HepG2 (cell line): ENCODE results near the gene PALM3. TPM values are rescaled to one million over a fixed set of nuclear protein-coding genes. Genes with fewer than 3 reads are reported as not detected.
"Not testable (repeated sequence)": the region's sequence is repeated elsewhere in the genome, so short reads cannot be mapped to it uniquely, and the experiment has no call there.

ENCODE experiments used
- ATAC-seq: fragments of 200-7000 bp; cut with Tn5 transposase; 3 replicates; pipeline ENCODE4 v1.9.1; 2020; ENCODE audit warnings: mild to moderate bottlenecking, moderate library complexity
- BruUV-seq: library from RNA; stranded (reverse); fragments of 400-500 nt; replicated peaks from 2 replicates; lab custom pipeline; 2021; lab: Mats Ljungman, UMichigan
- CTCF ChIA-PET: fragments of 300-600 bp; formaldehyde crosslinking; extraction: SDS; loops from one replicate; lab custom pipeline; 2021; ENCODE audit warnings: low total read pairs, inconsistent platforms, low intra/inter-chr PET ratio; lab: Yijun Ruan, JAX
- POLR2A ChIA-PET: fragments of 350-600 bp; sonication (Branson Sonifier 250); formaldehyde crosslinking; loops from one replicate; lab custom pipeline; 2020; ENCODE audit warnings: antibody characterized with exemption, inconsistent platforms; lab: Yijun Ruan, JAX
- DNase-seq: peaks from one replicate; pipeline ENCODE4 v3.0.0-alpha.2; 2015; ENCODE audit warnings: low spot score
- FAIRE-seq: peaks from 3 replicates; lab custom pipeline; 2011; peaks lifted over from hg19 to GRCh38; lab: Jason Lieb, UNC
- H2AFZ ChIP-seq: one replicate; pipeline ENCODE4 v1.6.1; 2011; ENCODE audit warnings: low read length, inconsistent platforms
- H3K27ac ChIP-seq: fragments of 300-600 bp; 3 replicates; pipeline ENCODE4 v1.8.0; 2011; ENCODE audit warnings: mixed run types, mild to moderate bottlenecking, mixed read lengths, low read length, inconsistent platforms; ENCODE audit not compliant: insufficient read depth; ENCODE audit errors: extremely low read length
- H3K27me3 ChIP-seq, 2 experiments: fragments of 200-600 bp in 1 of 2; 2 replicates in 1 of 2; 3 replicates in 1 of 2; pipeline versions ENCODE4 v1.6.0 to v1.8.0; 2011; ENCODE audit warnings: low read length in 2 of 2, mild to moderate bottlenecking in 2 of 2, moderate library complexity in 2 of 2, inconsistent platforms in 1 of 2; ENCODE audit not compliant: insufficient read depth in 2 of 2, control insufficient read depth in 1 of 2
- H3K36me3 ChIP-seq, 2 experiments: fragments of 200-600 bp in 1 of 2; replicated peaks in 1 of 2; 2 replicates in 1 of 2; 3 replicates in 1 of 2; pipeline versions ENCODE4 v1.5.1 to v1.8.0; 2011; ENCODE audit warnings: low read length in 2 of 2, inconsistent platforms in 1 of 2; ENCODE audit not compliant: insufficient read depth in 2 of 2, control insufficient read depth in 1 of 2
- H3K4me1 ChIP-seq: 2 replicates; pipeline ENCODE4 v1.5.1; 2012; ENCODE audit warnings: low read length, inconsistent platforms; ENCODE audit not compliant: insufficient read depth
- H3K4me2 ChIP-seq: 2 replicates; pipeline ENCODE4 v1.6.0; 2011; ENCODE audit warnings: low read depth, low read length, inconsistent platforms
- H3K4me3 ChIP-seq, 3 experiments: fragments of 200-600 bp in 1 of 3; sonication (generic), shearing (Covaris generic) in 1 of 3; replicated peaks in 1 of 3; 2 replicates each; pipeline ENCODE4 v1.5.1; 2011 to 2016; ENCODE audit warnings: low read length in 3 of 3, inconsistent platforms in 2 of 3, low read depth in 2 of 3, mild to moderate bottlenecking in 2 of 3, control low read depth in 1 of 3, mixed read lengths in 1 of 3; ENCODE audit not compliant: insufficient read depth in 1 of 3
- H3K79me2 ChIP-seq: one replicate; pipeline ENCODE4 v1.6.1; 2011; ENCODE audit warnings: low read length, inconsistent platforms; ENCODE audit not compliant: insufficient read depth
- H3K9ac ChIP-seq: 2 replicates; pipeline ENCODE4 v1.6.0; 2011; ENCODE audit warnings: mild to moderate bottlenecking, low read depth, low read length, inconsistent platforms; ENCODE audit not compliant: insufficient read depth
- H3K9me3 ChIP-seq: 2 replicates; pipeline ENCODE4 v1.5.1; 2012; ENCODE audit warnings: mild to moderate bottlenecking, low read length
- H4K20me1 ChIP-seq: 2 replicates; pipeline ENCODE4 v1.6.0; 2011; ENCODE audit warnings: inconsistent platforms, mild to moderate bottlenecking, low read length, moderate library complexity; ENCODE audit not compliant: insufficient read depth
- HMGA1 ChIP-seq: sonication (generic); formaldehyde crosslinking; conservative IDR thresholded peaks from 2 replicates; pipeline ENCODE4 v1.4.0; 2020; ENCODE audit warnings: missing genetic modification reagents
- NFIB ChIP-seq: sonication (generic); formaldehyde crosslinking; IDR thresholded peaks from 2 replicates; pipeline ENCODE4 v1.9.0; 2021; ENCODE audit warnings: missing genetic modification reagents, mild to moderate bottlenecking, borderline replicate concordance
- TEF ChIP-seq: sonication (generic); formaldehyde crosslinking; IDR thresholded peaks from 2 replicates; pipeline ENCODE4 v1.5.0; 2020; ENCODE audit warnings: missing genetic modification reagents
- ZFP36 ChIP-seq: fragments of 150-350 bp; IDR thresholded peaks from 2 replicates; pipeline ENCODE4 v1.6.1; 2018; ENCODE audit warnings: borderline replicate concordance, low read length, low read depth; ENCODE audit not compliant: partially characterized antibody
- ZMYM3 ChIP-seq: sonication (generic); formaldehyde crosslinking; IDR thresholded peaks from 2 replicates; pipeline ENCODE4 v1.5.1; 2020; ENCODE audit warnings: mild to moderate bottlenecking, missing genetic modification reagents
- ZNF230 ChIP-seq: sonication (generic); formaldehyde crosslinking; IDR thresholded peaks from 2 replicates; pipeline ENCODE4 v1.4.0; 2020; ENCODE audit warnings: mild to moderate bottlenecking, missing genetic modification reagents
- ZNF629 ChIP-seq: sonication (generic); formaldehyde crosslinking; conservative IDR thresholded peaks from 2 replicates; pipeline ENCODE4 v1.5.0; 2020; ENCODE audit warnings: missing genetic modification reagents
- ZNF768 ChIP-seq: sonication (generic); formaldehyde crosslinking; IDR thresholded peaks from 2 replicates; pipeline ENCODE4 v1.4.0; 2020; ENCODE audit warnings: missing genetic modification reagents
- ZNF782 ChIP-seq: sonication (generic); formaldehyde crosslinking; IDR thresholded peaks from 2 replicates; pipeline ENCODE4 v1.4.0; 2020; ENCODE audit warnings: missing genetic modification reagents, mild to moderate bottlenecking, borderline replicate concordance
- WGBS: methylation state at CpG from one replicate; pipeline ENCODE4 v1.1.6; 2017; ENCODE audit warnings: low lambda C conversion rate; 5-methylcytosine and 5-hydroxymethylcytosine counted together
- in situ Hi-C: cut with HindIII; loops from 2 replicates; pipeline ENCODE4 v1.10.0; 2017; ENCODE audit warnings: low pct_unique_long_range_greater_than_20kb; ENCODE audit not compliant: extremely low pct_ligation_motif_present
- intact Hi-C: fragments of 100-400 bp; cut with micrococcal nuclease; formaldehyde crosslinking; loops from one replicate; pipeline ENCODE4 v1.10.0; 2022; ENCODE audit not compliant: unreplicated experiment
- polyA plus RNA-seq, 8 experiments: library from polyadenylated mRNA; depleted of rRNA in 3 of 8; stranded (reverse) in 7 of 8; unstranded in 1 of 8; fragments of >200 nt; fragmentation: Illumina TruSeq in 4 of 8; extraction: Trizol in 4 of 8; gene quantifications; 2 replicates each; pipeline versions ENCODE4 v1.2.1 to v1.2.3, GENCODE V29; 2011 to 2016; ENCODE audit warnings: low read depth in 4 of 8, missing spikeins in 1 of 8, mixed read lengths in 1 of 8; ENCODE audit not compliant: insufficient read depth in 1 of 8
- total RNA-seq, 5 experiments: library from RNA; depleted of rRNA; stranded (reverse); fragments of >200 nt; fragmentation: Illumina TruSeq; extraction: Trizol; gene quantifications; 2 replicates each; pipeline ENCODE4 v1.2.3, GENCODE V29; 2016; ENCODE audit warnings: low read depth in 1 of 5

PALM3 gene
- total and polyA plus RNA-seq, 2 of the 13 experiments (the other 11 are each of a cell fraction or from before 2014, with no cell fraction given), result 0.79 to 2.4 TPM

GRCh38 chr19:14035159-14035558, 26.7 kb downstream of the PALM3 start:
- CTCF ChIA-PET, H3K4me3 ChIP-seq, BruUV-seq, H4K20me1 ChIP-seq, DNase-seq, POLR2A ChIA-PET, H3K27ac ChIP-seq, ATAC-seq, H3K9me3 ChIP-seq, H3K9ac ChIP-seq, intact Hi-C loops, H3K79me2 ChIP-seq, H2AFZ ChIP-seq, in situ Hi-C loops, H3K27me3 ChIP-seq, FAIRE-seq, H3K4me2 ChIP-seq, H3K36me3 ChIP-seq: not testable (repeated sequence)
- H3K4me1 ChIP-seq, result peaks cover 12% of the 10 kb centered on the region
- 94% methylated on average over 11 of the region's 12 CpGs for whole genome bisulfite sequencing

DNA sequence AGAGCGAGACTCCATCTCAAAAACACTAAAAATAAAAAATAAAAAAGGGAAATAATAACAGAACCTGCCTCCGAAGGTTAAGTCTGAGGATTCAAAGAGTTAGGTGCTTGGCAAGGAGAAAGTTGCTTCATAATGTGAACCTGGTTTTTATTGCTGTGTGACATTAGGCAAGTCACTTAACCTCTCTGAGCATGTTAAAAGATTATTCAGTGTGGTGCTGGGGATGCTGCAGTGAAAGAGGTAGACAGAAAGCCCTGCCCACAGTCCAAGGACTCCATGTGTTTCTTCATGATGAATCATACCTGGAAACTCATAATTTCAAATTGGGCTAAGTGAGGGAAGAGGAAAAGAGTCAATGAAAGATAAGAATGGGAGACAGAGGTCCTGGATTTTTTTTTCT, 27.9 kb downstream of the PALM3 start:
- POLR2A ChIA-PET, result no interaction called here

More for the DNA sequence above, 27.9 kb downstream of the PALM3 start:
- no peak overlapping the region for H3K9ac ChIP-seq
- intact Hi-C loops, result no loop called here
- in situ Hi-C loops, result no loop called here
- no peaks in the 10 kb centered on the region for H3K79me2 ChIP-seq
- no peak overlapping the region for H3K4me2 ChIP-seq
- no peak for DNase-seq
- no peak overlapping the region for H2AFZ ChIP-seq
- H4K20me1 ChIP-seq, result no peaks in the 10 kb centered on the region
- peaks cover 0 to 8% of the 10 kb centered on the region in 2 experiments; a peak in 3 of 5 replicates for H3K27me3 ChIP-seq
- no peaks in the 10 kb centered on the region for H3K36me3 ChIP-seq
- peak; percentile 48 for TF ChIP-seq ZFP36
- TF ChIP-seq HMGA1 (CRISPR knock-in tag), result no peak
- TF ChIP-seq ZNF768 (CRISPR knock-in tag), result peak; percentile 88; the same call in 1 of the 2 replicates
- no peak for TF ChIP-seq ZNF230 (CRISPR knock-in tag)
- TF ChIP-seq ZMYM3, result 0 out of 2 replicates have a peak, but pooled peaks have one; percentile 17
- no peak for TF ChIP-seq ZNF782 (CRISPR knock-in tag)
- TF ChIP-seq ZNF629 (CRISPR knock-in tag), result no peak
- no peak for TF ChIP-seq NFIB (CRISPR knock-in tag)
- no peak for TF ChIP-seq TEF (CRISPR knock-in tag)
- FAIRE-seq, result no peak
- H3K9me3 ChIP-seq, result no peaks in the 10 kb centered on the region
- H3K27ac ChIP-seq, result no peak overlapping the region
- no peak for ATAC-seq
- WGBS, result 95% methylated on average over 2 of the region's 2 CpGs
- no peak overlapping the region for H3K4me3 ChIP-seq
- BruUV-seq, result no TSS peak
- CTCF ChIA-PET, result no interaction called here
- H3K4me1 ChIP-seq, result peaks cover 12% of the 10 kb centered on the region
